Measurements from ENCODE around the gene FCN1.

The FCN1 gene

DNA sequence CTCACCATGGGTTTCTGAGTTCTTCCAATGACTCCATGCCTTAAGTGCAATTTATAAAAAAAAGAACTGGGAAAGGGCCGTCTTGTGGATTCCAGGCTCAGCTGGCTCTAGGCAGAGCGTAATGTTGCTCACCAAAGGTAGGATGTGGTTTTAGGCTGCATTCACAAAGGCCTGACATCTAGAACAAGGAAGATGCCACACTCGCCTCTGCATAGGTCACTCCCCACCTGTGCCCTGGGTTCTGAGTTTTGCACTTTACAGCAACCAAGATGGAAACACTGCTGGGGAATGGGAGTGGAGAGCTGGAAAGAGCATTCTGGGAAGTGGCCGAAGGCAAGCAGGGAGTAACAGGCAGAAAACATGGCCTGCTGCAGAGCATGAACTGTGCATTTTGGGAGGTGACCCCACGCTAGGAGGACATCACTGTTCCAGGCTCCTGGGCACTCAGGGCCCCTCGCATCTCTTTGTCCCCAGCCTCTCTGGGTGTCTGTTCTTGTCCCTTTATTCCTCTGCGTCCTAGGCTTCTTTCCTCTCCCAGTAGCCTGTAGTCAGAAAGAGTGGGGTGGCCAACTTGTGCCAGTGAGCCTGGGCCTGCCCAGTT lies 24.8 kb downstream of the FCN1 start:
- no peak for DNase-seq (ENCODE audit: low spot score)

DNA sequence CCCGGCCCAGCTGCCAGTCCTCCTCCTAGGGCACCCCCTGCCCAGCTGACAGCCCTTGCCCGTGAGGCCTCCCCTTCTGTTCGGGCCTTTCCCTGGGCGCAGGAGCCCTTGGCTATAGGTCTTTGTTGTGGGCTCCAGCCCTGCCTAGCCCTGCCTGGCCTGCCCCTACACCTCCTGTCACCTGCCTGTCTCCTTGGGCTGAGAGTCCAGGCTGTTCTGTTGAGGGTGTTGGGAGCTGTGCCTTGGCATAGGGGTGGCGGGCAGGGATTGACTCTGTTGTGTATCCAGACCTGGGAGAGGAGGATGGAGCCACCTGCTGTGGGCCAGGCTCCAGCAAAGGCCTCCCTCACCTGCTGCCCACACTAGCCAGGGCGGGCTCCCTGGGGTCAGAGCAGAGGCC lies 25.5 kb downstream of the FCN1 start:
- DNase-seq (ENCODE audit: low spot score) = no peak

DNA sequence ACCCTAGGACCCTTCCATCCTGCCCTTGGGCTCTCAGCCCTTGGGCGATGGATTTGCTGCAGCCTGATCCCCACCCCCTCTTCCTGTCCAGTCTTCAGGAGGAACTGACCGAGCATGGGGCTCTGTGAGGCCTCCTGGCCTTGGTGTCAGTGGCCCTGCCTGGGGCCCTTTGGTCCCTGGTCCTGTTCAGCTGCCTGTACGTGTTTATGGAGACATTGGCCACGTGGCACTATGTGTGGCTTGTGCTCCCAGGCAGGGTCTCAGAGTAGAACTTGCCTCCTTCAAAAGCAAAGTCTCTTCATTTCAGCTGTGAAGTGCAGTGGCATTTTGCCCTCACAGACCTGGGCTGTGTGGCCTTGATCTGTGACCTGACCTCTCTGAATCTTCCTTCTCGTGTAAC lies 26.0 kb downstream of the FCN1 start:
- DNase-seq (ENCODE audit: low spot score) = no peak

DNA sequence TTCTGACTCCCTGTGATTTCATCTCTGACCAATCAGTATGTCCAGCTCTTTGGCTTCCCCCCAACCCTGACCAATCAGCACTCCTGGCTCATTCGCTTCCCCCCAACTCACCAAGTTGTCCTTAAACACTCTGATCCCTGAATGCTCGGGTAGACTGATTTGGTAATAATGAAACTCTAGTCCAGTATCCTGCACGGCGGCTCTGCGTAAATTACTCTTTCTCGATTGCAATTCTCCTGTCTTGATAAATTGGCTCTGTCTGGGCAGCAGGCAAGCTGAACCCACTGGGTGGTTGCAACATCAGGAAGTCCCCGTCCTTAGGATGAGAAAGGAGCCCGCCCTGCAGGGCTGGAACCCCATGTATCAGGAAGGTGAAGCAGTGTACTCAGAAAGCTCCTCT lies 26.7 kb downstream of the FCN1 start:
- DNase-seq (ENCODE audit: low spot score) = no peak

DNA sequence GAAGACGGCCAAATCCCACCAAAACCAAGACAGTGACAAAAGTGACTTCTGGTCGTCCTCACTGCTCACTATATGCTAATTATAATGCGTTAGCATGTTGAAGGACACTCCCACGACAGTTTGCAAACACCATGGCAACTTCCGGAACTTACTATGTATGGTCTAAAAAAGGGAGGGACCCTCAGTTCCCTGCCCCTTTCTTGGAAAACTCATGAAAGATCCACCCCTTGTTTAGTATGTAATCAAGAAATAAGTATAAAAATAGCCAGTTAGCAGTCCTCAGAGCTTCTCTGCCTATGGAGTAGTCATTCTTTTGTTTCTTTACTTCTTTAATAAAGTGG lies 27.6 kb downstream of the FCN1 start:
- DNase-seq (ENCODE audit: low spot score) = no peak

DNA sequence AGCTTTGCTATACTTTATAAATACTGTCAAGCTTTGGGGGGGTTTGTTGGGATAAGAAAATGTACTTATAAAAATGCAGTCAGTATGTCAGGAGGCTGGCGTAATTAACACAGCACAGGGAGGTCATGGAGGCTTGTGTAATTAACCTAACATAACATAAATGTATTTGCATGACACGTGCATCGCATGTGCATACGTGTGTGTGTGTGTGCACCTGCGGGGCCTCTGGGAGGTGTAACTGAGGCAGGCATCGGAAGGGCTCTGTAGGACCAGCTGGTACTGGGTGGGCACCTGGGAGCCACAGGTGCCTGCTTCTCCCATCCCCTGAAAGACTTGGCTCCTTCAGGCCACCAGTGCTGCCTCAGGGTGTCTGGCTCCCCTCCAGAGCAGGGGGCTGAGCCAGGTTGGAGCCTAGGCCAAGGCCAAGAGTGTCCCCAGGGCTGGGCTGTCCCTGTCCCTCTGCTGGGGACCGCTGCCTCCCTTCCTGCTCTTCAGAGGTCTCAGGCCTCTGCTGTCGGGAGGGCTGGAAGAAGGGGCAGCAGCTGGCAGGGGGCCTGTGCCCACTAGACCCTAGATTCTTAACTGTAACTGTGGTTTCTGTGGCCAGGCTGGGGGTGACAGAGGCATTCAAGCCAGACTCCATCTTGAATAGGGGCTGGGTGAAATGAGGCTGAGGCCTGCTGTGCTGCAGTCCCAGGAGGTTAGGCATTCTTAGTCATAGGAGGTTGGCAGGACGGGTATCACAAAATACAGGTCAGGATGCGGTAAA lies 28.1 kb downstream of the FCN1 start:
- no peak for DNase-seq (ENCODE audit: low spot score)

DNA sequence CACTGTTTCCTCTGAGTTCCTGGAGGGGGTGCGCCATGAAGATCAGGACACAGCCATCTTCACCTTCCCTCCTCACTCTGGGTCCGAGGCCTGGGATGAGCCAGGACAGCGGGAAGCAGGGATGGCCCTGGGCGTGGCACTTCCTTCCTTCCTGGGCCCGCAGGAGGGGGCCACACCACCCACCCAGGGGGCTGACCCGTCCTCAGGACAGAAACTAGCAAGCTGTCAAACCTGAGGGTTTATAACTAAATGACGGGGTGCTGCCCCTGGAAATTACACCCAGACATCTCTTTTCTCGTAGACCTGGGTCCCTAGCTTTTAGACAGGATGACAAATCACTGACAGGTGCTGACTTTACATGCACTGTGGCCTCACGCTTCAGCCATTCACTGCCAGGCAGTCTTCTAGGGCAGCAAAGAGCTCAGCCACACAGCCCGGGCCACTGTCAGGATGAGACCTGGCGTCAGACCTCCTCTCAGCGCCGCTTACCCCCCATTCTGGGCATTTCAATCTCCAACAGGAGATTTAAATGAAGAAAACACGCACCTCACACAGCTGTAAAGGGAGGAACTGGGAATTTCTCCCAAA lies 29.0 kb downstream of the FCN1 start:
- DNase-seq (ENCODE audit: low spot score) = no peak

DNA sequence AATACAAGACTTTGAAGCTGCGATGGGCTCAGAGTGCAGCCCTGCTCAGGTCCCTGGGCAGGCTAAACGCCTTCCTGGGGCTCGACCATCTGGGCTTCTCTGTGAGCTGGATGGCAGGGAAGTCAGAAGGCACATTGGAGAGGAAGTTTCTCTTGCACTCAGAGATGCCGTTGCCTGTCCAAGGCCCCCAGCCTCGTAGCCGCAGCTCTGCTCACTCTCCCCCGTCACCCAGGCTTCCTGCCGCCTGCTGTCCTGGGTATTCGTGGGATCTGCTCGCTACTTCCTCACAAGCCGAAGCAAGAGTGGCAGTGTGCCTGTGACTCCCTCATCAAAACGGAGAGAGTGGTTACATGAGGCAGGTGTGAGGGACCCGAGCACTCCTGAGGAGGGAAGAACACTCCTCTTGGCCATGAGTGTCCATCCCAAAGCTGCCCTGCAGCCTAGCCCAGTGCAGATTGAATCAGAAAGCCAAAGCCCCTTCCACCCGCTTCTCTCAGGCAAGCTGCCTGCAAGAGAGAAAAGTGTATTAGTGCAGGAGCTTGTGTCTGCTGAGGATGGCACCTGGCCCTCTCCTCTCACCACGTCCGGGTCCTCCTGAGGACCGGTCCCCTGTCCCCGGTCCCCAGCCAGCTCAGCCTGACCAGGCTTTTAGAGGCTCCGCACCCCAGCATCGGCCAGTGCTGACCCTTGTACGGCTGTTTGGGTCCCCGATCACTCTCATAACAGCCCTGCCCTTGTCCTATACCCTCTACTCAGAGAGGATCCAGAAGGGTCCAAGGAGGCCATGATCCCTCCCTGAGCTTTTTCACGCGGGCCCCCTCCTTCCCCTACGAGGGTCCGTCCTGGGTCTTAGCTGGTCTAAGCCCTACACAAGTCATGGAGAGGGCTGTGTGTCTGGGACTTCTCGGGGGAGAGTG lies 29.8 kb downstream of the FCN1 start:
- DNase-seq (ENCODE audit: low spot score) = no peak

DNA sequence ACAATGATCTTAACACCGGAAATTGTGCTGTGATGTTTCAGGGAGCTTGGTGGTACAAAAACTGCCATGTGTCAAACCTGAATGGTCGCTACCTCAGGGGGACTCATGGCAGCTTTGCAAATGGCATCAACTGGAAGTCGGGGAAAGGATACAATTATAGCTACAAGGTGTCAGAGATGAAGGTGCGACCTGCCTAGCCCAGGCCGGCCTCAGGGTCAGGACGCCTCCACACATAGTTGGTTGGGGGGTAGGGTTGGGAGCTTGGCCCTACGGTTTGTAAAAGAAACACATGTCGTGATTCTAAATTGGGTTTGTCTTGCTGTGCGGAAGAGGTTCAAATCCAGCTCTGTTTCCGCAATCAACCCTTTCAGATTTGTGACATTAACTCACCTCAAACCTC lies 30.5 kb downstream of the FCN1 start:
- DNase-seq (ENCODE audit: low spot score) = no peak

DNA sequence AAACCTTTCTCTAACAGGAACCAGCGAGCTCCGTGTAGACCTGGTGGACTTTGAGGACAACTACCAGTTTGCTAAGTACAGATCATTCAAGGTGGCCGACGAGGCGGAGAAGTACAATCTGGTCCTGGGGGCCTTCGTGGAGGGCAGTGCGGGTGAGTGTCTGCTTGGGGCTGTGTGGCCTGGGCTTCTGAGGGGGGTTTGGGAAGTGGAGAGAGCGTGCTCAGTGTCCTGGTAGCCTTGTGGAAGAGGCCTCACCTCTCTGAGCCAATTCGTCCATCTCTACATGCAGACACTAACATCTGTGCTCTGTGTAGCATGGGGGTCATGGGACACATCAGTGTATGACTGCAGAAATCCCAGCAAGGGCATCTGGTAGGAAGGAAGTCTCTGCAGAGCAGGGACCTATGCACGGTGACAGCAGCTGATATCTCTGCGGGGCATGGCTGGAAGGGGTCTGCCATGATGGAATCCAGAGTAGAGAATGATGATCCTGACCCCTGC lies 31.2 kb downstream of the FCN1 start:
- DNase-seq (ENCODE audit: low spot score) = no peak

DNA sequence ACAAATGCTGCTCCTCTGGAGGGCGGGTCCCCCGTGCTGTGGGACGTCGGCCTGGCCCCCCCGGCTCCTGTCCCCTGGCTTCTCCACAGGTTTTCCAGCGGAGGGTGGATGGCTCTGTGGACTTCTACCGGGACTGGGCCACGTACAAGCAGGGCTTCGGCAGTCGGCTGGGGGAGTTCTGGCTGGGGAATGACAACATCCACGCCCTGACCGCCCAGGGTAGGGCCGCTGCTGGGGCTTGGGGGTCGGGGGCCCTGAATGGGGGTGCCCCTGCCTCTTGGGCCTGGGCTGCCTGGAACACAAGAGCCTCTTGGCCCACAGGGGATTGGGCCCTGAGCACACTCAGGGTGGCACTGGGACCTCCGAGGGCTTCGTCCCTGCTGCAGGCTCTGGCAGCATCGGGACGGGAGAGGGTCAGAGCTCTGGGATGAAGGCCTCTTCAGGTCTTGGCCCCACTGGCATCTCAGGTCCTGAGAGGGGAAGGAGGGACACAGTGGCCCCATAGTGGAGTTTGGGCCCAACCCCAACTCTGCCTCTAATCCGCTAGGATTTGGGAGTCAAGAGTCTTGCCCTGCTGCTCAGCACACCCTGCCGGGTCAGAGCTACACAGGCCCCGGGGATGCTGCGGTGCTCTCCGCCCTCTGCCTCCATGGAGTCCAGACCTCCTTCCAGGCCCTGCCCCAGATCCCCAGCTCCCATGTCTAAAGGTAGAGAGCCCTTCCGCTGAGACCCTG lies 31.9 kb downstream of the FCN1 start:
- DNase-seq (ENCODE audit: low spot score) = no peak

DNA sequence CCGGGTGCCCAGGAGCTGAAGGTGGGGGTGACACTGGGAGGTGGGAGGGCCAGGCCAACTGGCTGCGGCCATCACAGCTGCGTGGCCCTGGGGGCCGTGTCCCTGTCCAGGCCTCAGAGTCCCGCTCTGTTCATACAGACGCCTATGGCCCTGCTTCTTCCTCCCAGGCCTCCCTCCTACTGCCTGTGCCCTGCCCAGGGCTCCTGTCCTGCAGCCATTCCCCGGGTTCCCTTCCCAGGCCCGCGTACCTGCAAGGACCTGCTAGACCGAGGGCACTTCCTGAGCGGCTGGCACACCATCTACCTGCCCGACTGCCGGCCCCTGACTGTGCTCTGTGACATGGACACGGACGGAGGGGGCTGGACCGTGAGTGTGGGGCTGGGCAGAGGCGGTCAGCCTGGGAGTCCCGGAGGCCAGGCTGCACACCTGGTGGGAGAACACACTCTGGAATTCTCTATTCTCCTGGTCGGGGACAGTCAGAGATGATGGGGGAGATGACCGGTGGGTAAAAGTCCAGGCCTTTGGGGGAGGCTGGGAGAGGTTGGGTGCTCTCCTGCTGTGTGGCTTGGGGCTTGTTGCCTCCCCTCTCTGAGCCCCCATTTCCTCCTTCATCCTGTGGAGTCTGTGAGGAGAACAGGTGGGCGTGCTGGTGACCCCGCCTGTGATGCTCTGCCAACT lies 32.6 kb downstream of the FCN1 start:
- no peak for DNase-seq (ENCODE audit: low spot score)

DNA sequence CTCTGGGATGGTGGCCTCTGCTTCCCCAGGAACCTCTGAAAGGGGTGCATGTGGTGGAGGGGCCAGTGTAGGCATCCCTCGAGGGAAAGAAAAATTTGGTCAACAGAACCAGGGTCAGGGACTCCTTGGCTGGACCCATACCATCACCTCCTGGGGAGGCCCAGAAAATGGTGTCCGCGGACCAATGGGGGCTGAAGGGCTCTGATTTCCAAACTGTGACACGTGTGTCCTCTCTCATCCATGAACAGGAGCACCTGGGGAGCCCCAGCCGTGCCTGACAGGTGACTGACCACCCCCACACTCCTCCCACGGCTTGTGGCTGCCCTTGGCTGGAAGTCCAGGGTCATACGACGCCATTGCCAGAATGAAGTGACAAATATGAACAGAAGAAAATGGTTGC lies 33.2 kb downstream of the FCN1 start:
- DNase-seq (ENCODE audit: low spot score) = no peak

DNA sequence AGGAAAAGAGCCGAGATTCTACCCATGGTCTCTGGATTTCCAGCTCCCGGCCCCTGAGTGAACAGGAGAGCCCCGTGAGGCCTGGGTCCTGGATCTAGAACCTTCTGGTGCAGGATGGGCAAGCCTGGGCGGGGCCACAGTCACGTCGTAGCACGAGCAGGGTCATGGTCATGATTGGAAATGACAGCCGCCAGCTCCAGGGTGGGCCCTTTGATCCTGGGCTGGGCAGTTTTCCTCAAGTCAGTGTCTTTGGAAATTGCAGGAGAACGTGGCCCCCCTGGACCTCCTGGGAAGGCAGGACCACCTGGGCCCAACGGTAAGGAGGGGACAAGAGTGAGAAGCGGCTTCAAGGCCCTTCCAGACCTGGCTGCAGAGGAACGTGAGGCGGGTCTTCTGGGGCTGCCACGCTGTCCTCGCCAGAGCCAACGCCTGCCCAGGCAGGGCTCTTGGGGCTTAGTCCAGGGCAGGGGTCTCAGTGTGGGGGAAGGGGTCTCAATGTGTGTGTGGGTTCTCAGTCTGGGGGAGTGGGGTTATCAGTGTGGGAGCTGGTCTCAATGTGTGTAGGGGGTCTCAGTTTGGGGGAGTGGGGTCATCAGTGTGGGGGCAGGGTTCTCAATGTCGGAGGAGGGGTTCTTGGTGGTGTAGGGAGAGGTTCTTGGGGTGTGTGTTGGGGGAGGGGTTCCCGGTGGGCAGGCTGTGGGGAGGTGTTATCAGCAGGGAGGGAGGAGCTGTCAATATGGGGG lies 34.5 kb downstream of the FCN1 start:
- no peak for DNase-seq (ENCODE audit: low spot score)

DNA sequence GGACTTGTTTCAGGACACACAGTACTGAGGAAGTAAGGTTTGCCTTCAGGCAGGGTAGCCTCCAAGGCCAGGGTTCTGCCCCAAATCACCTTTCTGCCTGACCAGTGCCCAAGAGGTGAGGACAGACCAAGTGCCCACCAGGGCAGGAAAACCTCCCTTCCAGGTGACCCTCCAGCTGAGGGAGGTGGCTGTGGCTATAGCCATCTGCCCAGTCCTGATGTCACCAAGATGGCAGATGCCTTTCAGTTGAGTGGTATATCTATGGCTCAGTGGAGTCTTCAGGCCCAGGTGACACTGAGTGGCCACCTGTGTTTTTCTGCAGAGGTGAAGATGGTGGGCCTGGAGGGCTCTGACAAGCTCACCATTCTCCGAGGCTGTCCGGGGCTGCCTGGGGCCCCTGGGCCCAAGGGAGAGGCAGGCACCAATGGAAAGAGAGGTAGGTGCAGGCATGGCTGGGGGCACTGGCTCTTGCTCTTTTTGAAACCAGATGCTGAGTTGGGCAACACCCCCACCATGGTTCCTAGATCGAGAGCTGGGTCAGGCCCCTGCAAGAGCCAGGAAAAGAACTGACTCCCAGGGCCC lies 35.4 kb downstream of the FCN1 start:
- DNase-seq (ENCODE audit: low spot score) = no peak

DNA sequence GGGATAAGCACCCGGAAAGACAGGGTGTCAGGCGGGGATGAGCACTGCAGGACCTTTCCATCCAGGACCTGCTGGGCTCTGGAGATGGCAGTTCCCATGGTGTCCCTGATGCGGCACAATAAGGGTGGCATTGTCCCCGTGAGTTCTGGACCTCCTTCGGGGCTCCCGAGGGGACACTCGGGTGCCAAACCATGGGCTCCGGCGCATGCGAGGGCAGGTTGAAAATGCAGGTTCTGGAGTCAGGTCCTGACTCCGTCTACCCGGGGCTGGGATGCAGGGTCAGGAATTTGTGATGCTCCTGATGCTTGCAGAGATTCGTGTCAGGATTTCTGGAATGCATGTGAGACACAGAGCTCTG lies 36.4 kb downstream of the FCN1 start:
- DNase-seq (ENCODE audit: low spot score) = no peak

DNA sequence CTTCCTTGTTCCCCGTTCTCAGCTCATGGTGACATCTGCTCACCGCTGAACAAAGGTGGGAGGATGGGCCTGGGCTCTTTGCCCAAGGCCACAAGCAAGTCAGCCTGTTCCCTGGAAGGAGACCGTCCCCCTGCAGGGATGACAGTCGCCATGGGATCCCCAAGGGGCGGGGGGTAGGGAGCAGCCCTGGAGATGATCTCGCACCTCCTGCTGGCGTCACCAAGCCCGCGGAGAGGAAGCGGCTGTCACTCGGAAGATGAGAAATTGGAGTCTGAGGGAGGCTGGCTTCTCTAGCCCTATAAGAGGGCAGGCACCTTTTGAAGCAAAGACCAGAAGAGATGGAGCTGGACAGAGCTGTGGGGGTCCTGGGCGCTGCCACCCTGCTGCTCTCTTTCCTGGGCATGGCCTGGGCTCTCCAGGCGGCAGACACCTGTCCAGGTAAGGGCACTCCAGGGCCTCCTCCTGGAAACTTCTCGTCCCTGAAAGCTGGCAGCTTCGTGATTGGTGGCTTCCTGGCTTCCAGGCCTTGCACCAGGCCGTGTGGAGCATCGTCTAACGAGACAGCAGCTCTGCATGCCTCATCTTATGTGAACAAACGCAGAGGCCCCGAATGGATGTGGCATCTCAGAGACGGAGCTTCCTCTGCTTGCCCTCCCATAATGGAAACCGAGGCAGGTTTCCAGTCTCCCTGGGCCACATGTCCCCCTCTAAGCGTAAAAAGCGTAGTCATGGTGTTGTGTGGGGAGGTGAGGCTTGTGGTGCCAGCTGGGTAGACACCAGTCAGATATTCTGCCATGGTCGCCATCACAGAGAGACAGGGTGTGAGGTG lies 37.0 kb downstream of the FCN1 start, which contains the start of gene FCN2:
FCN2 (plus strand) TSS at position 327 of the 829 bp plus-strand sequence; CDS start at position 339, 12 bp downstream.
- no peak for DNase-seq (ENCODE audit: low spot score)

DNA sequence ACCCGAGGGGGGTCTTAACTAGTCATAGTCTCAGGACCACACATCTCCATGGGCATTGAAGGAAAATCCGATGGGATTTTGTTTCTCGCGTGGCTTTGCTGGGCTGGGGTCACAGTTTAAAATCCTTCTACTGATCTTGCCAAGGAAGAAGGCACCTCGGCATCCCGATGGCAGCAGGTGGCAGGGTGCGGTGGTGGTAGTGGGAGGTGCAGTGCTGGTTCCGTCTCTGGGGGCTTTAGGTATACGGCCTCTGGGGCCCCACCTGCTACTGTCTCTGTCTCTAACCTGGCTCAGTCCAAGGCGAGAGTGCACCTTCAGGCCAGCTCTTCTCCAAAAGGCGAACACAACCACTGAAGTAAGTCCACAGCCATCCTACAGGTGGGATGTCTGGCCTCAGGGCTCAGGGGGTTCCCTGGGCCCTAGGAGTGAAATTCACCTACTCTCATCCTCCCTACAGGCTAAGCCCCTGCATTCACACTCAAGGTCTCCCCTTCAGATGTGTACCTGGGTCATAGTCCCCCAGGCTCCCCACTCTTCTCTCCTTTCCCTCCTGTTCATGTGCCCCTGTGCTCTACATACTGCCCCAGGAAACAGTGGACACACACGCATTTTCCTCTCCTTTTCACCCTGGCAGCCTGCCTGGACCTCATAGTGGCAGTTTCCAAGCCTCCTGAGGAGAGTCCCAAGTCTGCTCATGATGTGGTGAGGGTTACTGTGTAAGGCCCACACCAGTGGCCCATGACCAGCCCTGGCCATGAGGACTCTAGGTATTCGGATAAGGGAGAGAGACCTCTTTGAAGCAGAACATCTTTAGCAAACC lies 37.8 kb downstream of the FCN1 start:
- no peak for DNase-seq (ENCODE audit: low spot score)
